HepG2 (cell line): Measurements from ENCODE around the gene BMI1. TPM values are rescaled to one million over a fixed set of nuclear protein-coding genes. Genes with fewer than 3 reads are reported as not detected.

Experiments
- ATAC-seq: fragments of 200-7000 bp; cut with Tn5 transposase; 3 replicates; pipeline ENCODE4 v1.9.1; 2020; ENCODE audit warnings: mild to moderate bottlenecking, moderate library complexity
- BruUV-seq: library from RNA; stranded (reverse); fragments of 400-500 nt; replicated peaks from 2 replicates; lab custom pipeline; 2021; lab: Mats Ljungman, UMichigan
- CTCF ChIA-PET: fragments of 300-600 bp; formaldehyde crosslinking; extraction: SDS; loops from one replicate; lab custom pipeline; 2021; ENCODE audit warnings: low total read pairs, inconsistent platforms, low intra/inter-chr PET ratio; lab: Yijun Ruan, JAX
- POLR2A ChIA-PET: fragments of 350-600 bp; sonication (Branson Sonifier 250); formaldehyde crosslinking; loops from one replicate; lab custom pipeline; 2020; ENCODE audit warnings: antibody characterized with exemption, inconsistent platforms; lab: Yijun Ruan, JAX
- DNase-seq: peaks from one replicate; pipeline ENCODE4 v3.0.0-alpha.2; 2015; ENCODE audit warnings: low spot score
- FAIRE-seq: peaks from 3 replicates; lab custom pipeline; 2011; peaks lifted over from hg19 to GRCh38; lab: Jason Lieb, UNC
- H2AFZ ChIP-seq: one replicate; pipeline ENCODE4 v1.6.1; 2011; ENCODE audit warnings: low read length, inconsistent platforms
- H3K27ac ChIP-seq: fragments of 300-600 bp; 3 replicates; pipeline ENCODE4 v1.8.0; 2011; ENCODE audit warnings: mixed run types, mild to moderate bottlenecking, mixed read lengths, low read length, inconsistent platforms; ENCODE audit not compliant: insufficient read depth; ENCODE audit errors: extremely low read length
- H3K27me3 ChIP-seq, 2 experiments: fragments of 200-600 bp in 1 of 2; 2 replicates in 1 of 2; 3 replicates in 1 of 2; pipeline versions ENCODE4 v1.6.0 to v1.8.0; 2011; ENCODE audit warnings: low read length in 2 of 2, mild to moderate bottlenecking in 2 of 2, moderate library complexity in 2 of 2, inconsistent platforms in 1 of 2; ENCODE audit not compliant: insufficient read depth in 2 of 2, control insufficient read depth in 1 of 2
- H3K36me3 ChIP-seq, 2 experiments: fragments of 200-600 bp in 1 of 2; replicated peaks in 1 of 2; 2 replicates in 1 of 2; 3 replicates in 1 of 2; pipeline versions ENCODE4 v1.5.1 to v1.8.0; 2011; ENCODE audit warnings: low read length in 2 of 2, inconsistent platforms in 1 of 2; ENCODE audit not compliant: insufficient read depth in 2 of 2, control insufficient read depth in 1 of 2
- H3K4me1 ChIP-seq: 2 replicates; pipeline ENCODE4 v1.5.1; 2012; ENCODE audit warnings: low read length, inconsistent platforms; ENCODE audit not compliant: insufficient read depth
- H3K4me2 ChIP-seq: 2 replicates; pipeline ENCODE4 v1.6.0; 2011; ENCODE audit warnings: low read depth, low read length, inconsistent platforms
- H3K4me3 ChIP-seq, 3 experiments: fragments of 200-600 bp in 1 of 3; sonication (generic), shearing (Covaris generic) in 1 of 3; replicated peaks in 1 of 3; 2 replicates each; pipeline ENCODE4 v1.5.1; 2011 to 2016; ENCODE audit warnings: low read length in 3 of 3, inconsistent platforms in 2 of 3, low read depth in 2 of 3, mild to moderate bottlenecking in 2 of 3, control low read depth in 1 of 3, mixed read lengths in 1 of 3; ENCODE audit not compliant: insufficient read depth in 1 of 3
- H3K79me2 ChIP-seq: one replicate; pipeline ENCODE4 v1.6.1; 2011; ENCODE audit warnings: low read length, inconsistent platforms; ENCODE audit not compliant: insufficient read depth
- H3K9ac ChIP-seq: 2 replicates; pipeline ENCODE4 v1.6.0; 2011; ENCODE audit warnings: mild to moderate bottlenecking, low read depth, low read length, inconsistent platforms; ENCODE audit not compliant: insufficient read depth
- H3K9me3 ChIP-seq: 2 replicates; pipeline ENCODE4 v1.5.1; 2012; ENCODE audit warnings: mild to moderate bottlenecking, low read length
- H4K20me1 ChIP-seq: 2 replicates; pipeline ENCODE4 v1.6.0; 2011; ENCODE audit warnings: inconsistent platforms, mild to moderate bottlenecking, low read length, moderate library complexity; ENCODE audit not compliant: insufficient read depth
- ATF4 ChIP-seq, 2 experiments: fragments of 450-650 bp in 1 of 2; sonication (generic) in 1 of 2; formaldehyde crosslinking; IDR thresholded peaks; 2 replicates each; pipeline versions ENCODE4 v1.5.0 to v1.8.0; 2020 to 2022; ENCODE audit warnings: mild to moderate bottlenecking in 1 of 2, missing genetic modification reagents in 1 of 2
- HMGA1 ChIP-seq: sonication (generic); formaldehyde crosslinking; conservative IDR thresholded peaks from 2 replicates; pipeline ENCODE4 v1.4.0; 2020; ENCODE audit warnings: missing genetic modification reagents
- MAF1 ChIP-seq: sonication (generic); formaldehyde crosslinking; IDR thresholded peaks from 2 replicates; pipeline ENCODE4 v1.5.0; 2020; ENCODE audit warnings: missing genetic modification reagents, borderline replicate concordance
- MIER3 ChIP-seq: IDR thresholded peaks from 2 replicates; pipeline ENCODE4 v1.6.1; 2016; ENCODE audit warnings: missing compliant biosample characterization, borderline replicate concordance
- NONO ChIP-seq, 2 experiments: fragments of 450-650 bp in 1 of 2; sonication (generic) in 1 of 2; formaldehyde crosslinking in 1 of 2; IDR thresholded peaks in 1 of 2; conservative IDR thresholded peaks in 1 of 2; 2 replicates each; pipeline versions ENCODE4 v1.6.1 to v1.8.0; 2017 to 2022; ENCODE audit warnings: mild to moderate bottlenecking in 1 of 2, missing genetic modification reagents in 1 of 2, moderate library complexity in 1 of 2
- PHF20 ChIP-seq: sonication (generic); formaldehyde crosslinking; IDR thresholded peaks from 2 replicates; pipeline ENCODE4 v1.5.0; 2020; ENCODE audit warnings: mild to moderate bottlenecking, missing genetic modification reagents
- RBFOX2 ChIP-seq: fragments of 200-400 bp; formaldehyde crosslinking; IDR thresholded peaks from 2 replicates; pipeline ENCODE4 v1.6.1; 2017; ENCODE audit warnings: low read depth, mild to moderate bottlenecking, low read length
- U2AF2 ChIP-seq: fragments of 200-400 bp; formaldehyde crosslinking; IDR thresholded peaks from 2 replicates; pipeline ENCODE4 v1.6.1; 2017; ENCODE audit warnings: low read depth, mild to moderate bottlenecking, low read length
- ZBTB7B ChIP-seq: sonication (generic); formaldehyde crosslinking; IDR thresholded peaks from 2 replicates; pipeline ENCODE4 v1.4.0; 2020; ENCODE audit warnings: missing genetic modification reagents
- ZNF530 ChIP-seq: sonication (generic); formaldehyde crosslinking; IDR thresholded peaks from 2 replicates; pipeline ENCODE4 v1.5.0; 2020; ENCODE audit warnings: low read depth, mild to moderate bottlenecking, missing genetic modification reagents
- ZNF550 ChIP-seq: sonication (generic); formaldehyde crosslinking; IDR thresholded peaks from 2 replicates; pipeline ENCODE4 v1.4.0; 2020; ENCODE audit warnings: mild to moderate bottlenecking, missing genetic modification reagents, borderline replicate concordance
- ZNF639 ChIP-seq: conservative IDR thresholded peaks from 2 replicates; pipeline ENCODE4 v1.6.1; 2018; ENCODE audit warnings: missing genetic modification reagents
- WGBS: methylation state at CpG from one replicate; pipeline ENCODE4 v1.1.6; 2017; ENCODE audit warnings: low lambda C conversion rate; 5-methylcytosine and 5-hydroxymethylcytosine counted together
- in situ Hi-C: cut with HindIII; loops from 2 replicates; pipeline ENCODE4 v1.10.0; 2017; ENCODE audit warnings: low pct_unique_long_range_greater_than_20kb; ENCODE audit not compliant: extremely low pct_ligation_motif_present
- intact Hi-C: fragments of 100-400 bp; cut with micrococcal nuclease; formaldehyde crosslinking; loops from one replicate; pipeline ENCODE4 v1.10.0; 2022; ENCODE audit not compliant: unreplicated experiment
- polyA plus RNA-seq, 8 experiments: library from polyadenylated mRNA; depleted of rRNA in 3 of 8; stranded (reverse) in 7 of 8; unstranded in 1 of 8; fragments of >200 nt; fragmentation: Illumina TruSeq in 4 of 8; extraction: Trizol in 4 of 8; gene quantifications; 2 replicates each; pipeline versions ENCODE4 v1.2.1 to v1.2.3, GENCODE V29; 2011 to 2016; ENCODE audit warnings: low read depth in 4 of 8, missing spikeins in 1 of 8, mixed read lengths in 1 of 8; ENCODE audit not compliant: insufficient read depth in 1 of 8
- total RNA-seq, 5 experiments: library from RNA; depleted of rRNA; stranded (reverse); fragments of >200 nt; fragmentation: Illumina TruSeq; extraction: Trizol; gene quantifications; 2 replicates each; pipeline ENCODE4 v1.2.3, GENCODE V29; 2016; ENCODE audit warnings: low read depth in 1 of 5
- TF ChIP-seq, protein P1 (sequence below): sonication (generic); formaldehyde crosslinking; IDR thresholded peaks from 2 replicates; pipeline ENCODE4 v1.4.0; 2020; ENCODE audit warnings: missing genetic modification reagents

Gene BMI1
- total and polyA plus RNA-seq, 2 of the 13 experiments (the other 11 are each of a cell fraction or from before 2014, with no cell fraction given): 30.5 to 44.0 TPM

- TF ChIP-seq ZNF639 (CRISPR knock-in tag) (no peak), MIER3 (CRISPR knock-in tag) (no peak), NONO (IDR thresholded peaks at IDR 0.05) (no peak), NONO (CRISPR knock-in tag; conservative IDR thresholded peaks at IDR 0.05) (no peak), ATF4 (CRISPR knock-in tag; IDR thresholded peaks at IDR 0.05) (no peak), ZNF550 (no peak), RBFOX2 (no peak), U2AF2 (no peak), HMGA1 (CRISPR knock-in tag) (no peak)
- TF ChIP-seq, all 625 proteins: peak for 0
These were observed 21.5 kb downstream of the BMI1 start (continued) for GRCh38 chr10:22342421-22342820.

DNA sequence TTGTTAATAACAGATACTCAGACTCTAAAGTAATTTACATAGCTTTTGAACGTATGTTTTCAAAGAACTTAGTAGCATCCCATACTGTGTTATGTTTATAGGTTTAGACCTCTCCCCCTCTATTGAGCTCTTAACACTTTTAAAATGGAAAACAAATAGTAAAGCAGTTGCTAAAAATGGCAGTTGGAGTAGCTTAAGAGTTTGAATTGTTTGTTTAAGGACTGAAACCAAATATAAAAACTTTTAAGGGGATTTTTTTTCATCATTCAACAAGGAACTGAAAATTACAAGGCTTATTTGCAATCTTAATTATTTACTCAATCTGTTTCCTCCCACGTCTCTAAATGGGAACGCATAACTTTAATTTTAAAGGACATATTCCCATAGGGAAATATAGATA, 22.8 kb downstream of the BMI1 start:
- intact Hi-C loops (loop anchor here (5.0 kb wide), 1 partner anchor 94 kb away; no protein-coding TSS in a partner anchor), in situ Hi-C loops (no loop called here)
- H3K4me2 ChIP-seq: no peak overlapping the region
- BruUV-seq: no TSS peak
- no peaks in the 10 kb centered on the region for H3K9me3 ChIP-seq
- no peaks in the 10 kb centered on the region for H4K20me1 ChIP-seq
- FAIRE-seq (no peak), ATAC-seq (no peak), DNase-seq (no peak)
- no peaks in the 10 kb centered on the region for H3K36me3 ChIP-seq
- CTCF ChIA-PET: no interaction called here
- no peak for TF ChIP-seq ZNF530 (CRISPR knock-in tag)
- TF ChIP-seq, protein P1, sequence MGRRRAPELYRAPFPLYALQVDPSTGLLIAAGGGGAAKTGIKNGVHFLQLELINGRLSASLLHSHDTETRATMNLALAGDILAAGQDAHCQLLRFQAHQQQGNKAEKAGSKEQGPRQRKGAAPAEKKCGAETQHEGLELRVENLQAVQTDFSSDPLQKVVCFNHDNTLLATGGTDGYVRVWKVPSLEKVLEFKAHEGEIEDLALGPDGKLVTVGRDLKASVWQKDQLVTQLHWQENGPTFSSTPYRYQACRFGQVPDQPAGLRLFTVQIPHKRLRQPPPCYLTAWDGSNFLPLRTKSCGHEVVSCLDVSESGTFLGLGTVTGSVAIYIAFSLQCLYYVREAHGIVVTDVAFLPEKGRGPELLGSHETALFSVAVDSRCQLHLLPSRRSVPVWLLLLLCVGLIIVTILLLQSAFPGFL (CRISPR knock-in tag): no peak
- no peak for TF ChIP-seq MAF1 (CRISPR knock-in tag)
- TF ChIP-seq ZBTB7B (CRISPR knock-in tag): no peak
- TF ChIP-seq PHF20 (CRISPR knock-in tag): no peak
- 28% methylated on average over 3 of the region's 3 CpGs for WGBS
- no peaks in the 10 kb centered on the region for H3K79me2 ChIP-seq
- no peak overlapping the region for H3K4me3 ChIP-seq
- no peak overlapping the region for H2AFZ ChIP-seq
- H3K9ac ChIP-seq: no peak overlapping the region
- POLR2A ChIA-PET: no interaction called here
- H3K27ac ChIP-seq: no peak overlapping the region
- peaks cover 12% of the 10 kb centered on the region for H3K4me1 ChIP-seq
- peaks cover 1 to 23% of the 10 kb centered on the region in 2 experiments; a peak in 2 of 5 replicates for H3K27me3 ChIP-seq
